AG04450 (cell line): ENCODE results near the gene HTT. TPM values are rescaled to one million over a fixed set of nuclear protein-coding genes. Genes with fewer than 3 reads are reported as not detected.

ENCODE experiments used
- CTCF ChIA-PET: fragments of 300-600, 350-600 bp; formaldehyde crosslinking; extraction: SDS; loops from one replicate; lab custom pipeline; 2022; ENCODE audit warnings: antibody characterized with exemption, inconsistent platforms; lab: Charles Lee
- POLR2A ChIA-PET: fragments of 350-600 bp; formaldehyde crosslinking; extraction: SDS; loops from one replicate; lab custom pipeline; 2021; ENCODE audit warnings: antibody characterized with exemption, inconsistent platforms; lab: Yijun Ruan, JAX
- DNase-seq: peaks from one replicate; pipeline ENCODE4 v3.0.0-alpha.2; 2011; ENCODE audit warnings: low read depth, low spot score
- H3K27ac ChIP-seq: one replicate; pipeline ENCODE4 v1.5.1; 2012; ENCODE audit warnings: low read depth, low read length, control low read depth
- H3K27me3 ChIP-seq: one replicate; pipeline ENCODE4 v1.6.0; 2012; ENCODE audit warnings: low read length; ENCODE audit not compliant: control insufficient read depth, insufficient read depth
- H3K4me3 ChIP-seq: 2 replicates; pipeline ENCODE4 v1.5.1; 2011; ENCODE audit warnings: mild to moderate bottlenecking, low read depth, low read length, control low read depth
- H3K9me3 ChIP-seq: 2 replicates; pipeline ENCODE4 v1.5.1; 2012; ENCODE audit warnings: low read length; ENCODE audit not compliant: control insufficient read depth, insufficient read depth
- polyA plus RNA-seq: library from polyadenylated mRNA; depleted of rRNA; stranded (reverse); fragments of >200 nt; gene quantifications from 2 replicates; pipeline ENCODE4 v1.2.3, GENCODE V29; 2011
- TF ChIP-seq, protein P1 (sequence below): IDR thresholded peaks from 2 replicates; pipeline ENCODE4 v1.5.1; 2011; ENCODE audit warnings: low read depth, low read length, control low read depth, inconsistent platforms

HTT gene
- polyA plus RNA-seq, 1 experiment: 14.5 TPM

DNA sequence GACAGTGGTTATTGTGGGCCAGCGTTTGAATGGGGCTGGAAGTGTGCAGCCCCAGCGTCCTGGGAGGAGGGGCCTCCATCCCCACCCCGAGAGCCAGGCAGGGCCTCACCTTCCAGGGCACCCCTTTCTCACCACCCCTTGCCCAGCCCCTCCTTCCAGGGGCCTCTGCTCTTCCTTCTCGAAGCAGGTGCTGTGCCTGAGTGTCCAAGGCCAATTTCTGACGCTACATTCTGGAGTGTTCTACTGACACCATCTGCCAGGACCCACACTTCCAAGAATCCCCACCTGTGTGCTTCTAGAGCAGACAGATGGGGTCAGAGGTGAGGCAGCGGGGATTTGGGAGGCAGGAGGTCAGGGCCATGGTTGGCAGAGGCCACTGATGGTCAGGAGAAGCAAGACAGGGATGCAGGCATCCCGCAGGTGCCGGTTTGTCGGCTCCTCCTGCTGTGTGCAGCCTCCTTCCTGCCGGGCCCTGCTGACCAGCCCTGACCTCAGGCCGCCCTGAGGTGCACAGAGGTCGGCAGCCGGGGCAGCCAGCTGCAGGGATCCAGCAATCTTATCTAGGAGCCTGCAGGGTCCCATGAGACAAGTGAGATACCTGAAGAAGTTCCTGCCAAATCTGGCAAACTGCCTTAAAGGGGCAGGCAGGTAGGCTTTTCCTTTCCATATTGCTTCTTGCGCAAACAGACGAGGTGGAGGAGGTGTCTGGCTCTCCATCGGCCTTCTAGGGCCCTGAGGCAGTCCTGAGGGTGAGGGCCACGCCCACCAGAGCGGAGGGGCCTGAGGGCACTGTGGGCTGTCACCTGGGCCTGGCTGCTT lies 193.3 kb downstream of the HTT start:
- H3K27me3 ChIP-seq: peaks cover 33% of the 10 kb centered on the region
- H3K4me3 ChIP-seq: no peak overlapping the region
- TF ChIP-seq, protein P1, sequence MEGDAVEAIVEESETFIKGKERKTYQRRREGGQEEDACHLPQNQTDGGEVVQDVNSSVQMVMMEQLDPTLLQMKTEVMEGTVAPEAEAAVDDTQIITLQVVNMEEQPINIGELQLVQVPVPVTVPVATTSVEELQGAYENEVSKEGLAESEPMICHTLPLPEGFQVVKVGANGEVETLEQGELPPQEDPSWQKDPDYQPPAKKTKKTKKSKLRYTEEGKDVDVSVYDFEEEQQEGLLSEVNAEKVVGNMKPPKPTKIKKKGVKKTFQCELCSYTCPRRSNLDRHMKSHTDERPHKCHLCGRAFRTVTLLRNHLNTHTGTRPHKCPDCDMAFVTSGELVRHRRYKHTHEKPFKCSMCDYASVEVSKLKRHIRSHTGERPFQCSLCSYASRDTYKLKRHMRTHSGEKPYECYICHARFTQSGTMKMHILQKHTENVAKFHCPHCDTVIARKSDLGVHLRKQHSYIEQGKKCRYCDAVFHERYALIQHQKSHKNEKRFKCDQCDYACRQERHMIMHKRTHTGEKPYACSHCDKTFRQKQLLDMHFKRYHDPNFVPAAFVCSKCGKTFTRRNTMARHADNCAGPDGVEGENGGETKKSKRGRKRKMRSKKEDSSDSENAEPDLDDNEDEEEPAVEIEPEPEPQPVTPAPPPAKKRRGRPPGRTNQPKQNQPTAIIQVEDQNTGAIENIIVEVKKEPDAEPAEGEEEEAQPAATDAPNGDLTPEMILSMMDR: no peak
- no peak overlapping the region for H3K27ac ChIP-seq
- DNase-seq: no peak
- POLR2A ChIA-PET: no interaction called here
- H3K9me3 ChIP-seq: no peaks in the 10 kb centered on the region; the same call in 1 of the 2 replicates
- CTCF ChIA-PET: interaction anchor here (0.6 kb wide), 1 partner anchor 122 kb away, joined by 3 read pairs; no protein-coding TSS in a partner anchor

DNA sequence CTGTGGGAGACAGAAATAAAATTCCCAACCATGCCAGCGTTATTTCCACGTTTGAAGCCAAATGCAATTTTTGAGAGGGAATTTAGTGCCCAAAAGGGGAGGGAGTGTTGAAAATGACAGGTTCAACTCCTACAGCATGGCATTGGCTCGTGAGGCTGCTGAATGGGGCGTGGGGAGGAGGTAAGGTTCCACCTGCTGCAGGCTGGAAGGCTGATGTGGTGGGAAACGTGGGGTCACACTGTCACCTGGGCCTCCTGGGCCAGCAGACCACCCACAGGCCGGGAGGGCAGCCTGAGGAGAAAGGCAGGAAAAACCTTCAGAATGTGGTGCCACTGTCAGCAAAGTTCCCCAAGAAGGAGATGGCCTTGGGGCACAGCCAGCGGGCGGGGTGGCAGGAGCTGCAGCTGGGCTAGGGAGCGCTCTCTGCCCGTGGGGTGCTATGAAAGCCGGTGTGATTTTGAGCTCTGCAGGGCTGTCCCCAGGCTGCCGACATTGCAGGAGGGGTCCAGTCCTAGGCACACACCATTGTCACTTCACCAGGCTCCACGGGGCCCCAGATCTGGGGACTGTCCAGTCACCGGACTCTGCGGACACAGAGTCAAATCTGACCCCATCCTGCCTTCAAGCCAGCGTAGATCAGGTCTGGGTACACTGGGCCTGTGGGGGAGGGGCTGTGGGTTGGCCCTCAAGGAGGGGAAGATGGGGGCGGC lies 194.1 kb downstream of the HTT start:
- Histone ChIP-seq H3K9me3 (peaks cover 3% of the 10 kb centered on the region; the same call in 1 of the 2 replicates), H3K27ac (no peak overlapping the region), H3K27me3 (peaks cover 35% of the 10 kb centered on the region), H3K4me3 (no peak overlapping the region)
- ChIA-PET POLR2A (no interaction called here), CTCF (interaction anchor here (0.6 kb wide), 1 partner anchor 123 kb away, joined by 3 read pairs; no protein-coding TSS in a partner anchor)
- DNase-seq: no peak
- TF ChIP-seq, protein P1: no peak

DNA sequence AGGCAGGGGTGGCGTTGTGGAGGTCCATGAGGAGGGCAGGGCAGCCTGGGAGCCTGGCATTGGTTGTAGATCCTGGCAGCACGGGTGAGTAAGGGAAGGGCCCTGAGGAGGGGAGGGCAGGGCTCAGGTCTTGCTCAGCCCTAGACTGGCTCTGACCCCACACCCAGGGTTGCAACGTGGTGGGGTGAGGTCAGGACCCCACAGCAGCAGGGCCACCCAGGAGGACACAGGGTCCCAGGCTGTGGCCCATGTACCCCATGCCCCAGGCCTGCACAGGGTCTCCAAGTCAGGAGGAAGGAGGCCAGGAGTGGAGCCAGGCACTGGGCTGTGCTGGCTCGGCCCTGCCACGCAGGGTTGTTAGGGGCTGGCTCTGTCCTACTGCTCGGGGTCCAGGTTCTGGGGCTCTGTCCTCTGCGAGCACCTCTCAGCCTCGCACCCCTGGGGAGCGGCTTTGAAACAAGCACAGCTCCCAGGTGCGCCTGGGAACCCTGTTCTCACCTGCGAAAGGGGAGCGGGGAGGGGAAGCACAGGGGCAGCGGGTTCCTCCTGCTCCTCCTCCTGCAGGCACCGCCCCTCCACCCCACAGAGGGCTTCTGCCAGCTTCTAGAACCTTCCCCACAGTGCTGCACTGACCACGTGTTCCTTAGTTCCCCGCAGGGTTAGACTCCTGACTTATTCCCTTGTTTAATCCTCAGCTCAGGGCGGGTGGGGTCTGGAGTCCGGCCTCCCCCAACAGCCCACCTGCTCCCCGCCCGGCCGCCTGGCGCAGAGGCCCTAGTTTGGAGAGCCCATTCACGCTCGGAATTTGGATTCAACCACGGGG lies 194.8 kb downstream of the HTT start:
- no peak for DNase-seq
- H3K9me3 ChIP-seq: peaks cover 3% of the 10 kb centered on the region; the same call in 1 of the 2 replicates
- no peak overlapping the region for H3K4me3 ChIP-seq
- peaks cover 32% of the 10 kb centered on the region for H3K27me3 ChIP-seq
- CTCF ChIA-PET: no interaction called here
- POLR2A ChIA-PET: no interaction called here
- TF ChIP-seq, protein P1: no peak
- no peak overlapping the region for H3K27ac ChIP-seq

DNA sequence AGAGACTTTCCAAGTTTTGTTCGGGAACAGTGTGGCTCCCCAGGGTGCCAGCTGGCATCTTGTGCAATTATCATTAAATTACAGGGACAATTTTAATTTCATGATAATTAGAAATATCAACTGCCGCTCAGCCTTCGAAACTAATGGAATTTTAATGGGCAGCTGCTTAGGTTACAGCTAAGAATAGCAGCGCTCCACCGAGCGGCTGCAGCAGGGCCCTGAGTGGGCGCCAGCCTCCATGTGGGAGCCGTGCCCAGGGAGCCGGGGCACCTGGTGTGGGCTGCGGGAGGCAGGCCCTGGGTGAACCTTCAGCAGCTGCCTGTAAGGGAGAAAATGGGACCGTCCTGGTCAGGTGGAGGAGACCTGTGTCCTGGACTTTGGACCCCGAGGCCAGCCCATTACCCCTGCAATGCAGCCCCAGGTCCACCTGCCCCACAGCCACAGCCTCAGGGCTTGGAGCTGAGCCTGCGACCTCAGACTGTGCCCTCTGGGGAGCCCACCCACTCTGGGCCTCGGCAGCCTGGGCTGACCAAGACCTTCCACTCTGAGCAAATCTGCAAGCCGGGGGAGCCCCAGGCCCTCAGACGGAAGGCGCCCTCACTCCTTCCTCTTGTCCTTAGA lies 195.6 kb downstream of the HTT start:
- Histone ChIP-seq H3K27ac (no peak overlapping the region), H3K4me3 (no peak overlapping the region), H3K27me3 (peaks cover 24% of the 10 kb centered on the region), H3K9me3 (peaks cover 3% of the 10 kb centered on the region; the same call in 1 of the 2 replicates)
- CTCF ChIA-PET: no interaction called here
- DNase-seq: no peak
- TF ChIP-seq, protein P1: no peak
- POLR2A ChIA-PET: no interaction called here
